GM23338 (cell line): Measurements from ENCODE around the gene OPRL1. TPM values are rescaled to one million over a fixed set of nuclear protein-coding genes. Genes with fewer than 3 reads are reported as not detected.
A peak's percentile ranks its signal among the peaks of the same experiment; 100 is the strongest.
"Not testable (repeated sequence)": the region's sequence is repeated elsewhere in the genome, so short reads cannot be mapped to it uniquely, and the experiment has no call there.

Experiments used
- ATAC-seq: fragments of 200-7000 bp; cut with Tn5 transposase; 3 replicates; pipeline ENCODE4 v1.9.1; 2020
- DNase-seq: peaks from one replicate; pipeline ENCODE4 v3.0.0-alpha.2; 2015; ENCODE audit warnings: low spot score
- H2AFZ ChIP-seq: fragments of 200-600 bp; sonication (generic); 2 replicates; pipeline ENCODE4 v1.8.0; 2016; ENCODE audit warnings: antibody characterized with exemption, mild to moderate bottlenecking, moderate library complexity
- H3F3A ChIP-seq: fragments of 200-600 bp; sonication (generic); replicated peaks from 2 replicates; pipeline ENCODE4 v1.8.0; 2017; ENCODE audit warnings: antibody characterized with exemption, mixed run types, low read depth
- H3K27ac ChIP-seq: fragments of 200-600 bp; sonication (generic); 2 replicates; pipeline ENCODE4 v1.6.1; 2016; ENCODE audit warnings: low read depth
- H3K27me3 ChIP-seq: fragments of 200-600 bp; sonication (generic); 2 replicates; pipeline ENCODE4 v1.8.0; 2016; ENCODE audit warnings: mild to moderate bottlenecking, mixed run types, moderate library complexity; ENCODE audit not compliant: insufficient read depth
- H3K36me3 ChIP-seq: fragments of 200-600 bp; sonication (generic); 2 replicates; pipeline ENCODE4 v1.8.0; 2016; ENCODE audit warnings: mild to moderate bottlenecking; ENCODE audit not compliant: insufficient read depth
- H3K4me1 ChIP-seq: fragments of 200-600 bp; sonication (generic); 2 replicates; pipeline ENCODE4 v1.8.0; 2016; ENCODE audit warnings: mild to moderate bottlenecking, moderate library complexity; ENCODE audit not compliant: insufficient read depth
- H3K4me2 ChIP-seq: fragments of 200-600 bp; sonication (generic); 2 replicates; pipeline ENCODE4 v1.7.1; 2017; ENCODE audit warnings: mixed run types
- H3K4me3 ChIP-seq: fragments of 200-600 bp; sonication (generic); 2 replicates; pipeline ENCODE4 v1.6.1; 2016; ENCODE audit warnings: mixed run types
- H3K79me2 ChIP-seq: fragments of 200-600 bp; sonication (generic); replicated peaks from 2 replicates; pipeline ENCODE4 v1.8.0; 2017; ENCODE audit warnings: mild to moderate bottlenecking; ENCODE audit not compliant: insufficient read depth
- H3K9me2 ChIP-seq: fragments of 200-600 bp; sonication (generic); 2 replicates; pipeline ENCODE4 v1.8.0; 2017; ENCODE audit not compliant: insufficient read depth
- H4K20me1 ChIP-seq: fragments of 200-600 bp; sonication (generic); replicated peaks from 2 replicates; pipeline ENCODE4 v1.8.0; 2017; ENCODE audit warnings: mild to moderate bottlenecking; ENCODE audit not compliant: insufficient read depth
- H3K27ac Mint-ChIP-seq: 2 replicates; pipeline ENCODE4 v1.8.0; 2020; ENCODE audit warnings: inconsistent platforms, mild to moderate bottlenecking, moderate library complexity, mixed read lengths
- H3K27me3 Mint-ChIP-seq: 3 replicates; pipeline ENCODE4 v1.8.0; 2022; ENCODE audit warnings: low read depth, mild to moderate bottlenecking, moderate library complexity, mixed read lengths, inconsistent platforms; ENCODE audit not compliant: insufficient read depth, poor library complexity
- H3K36me3 Mint-ChIP-seq: 3 replicates; pipeline ENCODE4 v1.8.0; 2021; ENCODE audit warnings: low read depth, mild to moderate bottlenecking, inconsistent platforms, moderate library complexity, mixed read lengths
- H3K4me1 Mint-ChIP-seq: 3 replicates; pipeline ENCODE4 v1.8.0; 2020; ENCODE audit warnings: mild to moderate bottlenecking, inconsistent platforms, mixed read lengths
- H3K4me3 Mint-ChIP-seq: 3 replicates; pipeline ENCODE4 v1.8.0; 2021; ENCODE audit warnings: moderate library complexity, mild to moderate bottlenecking, inconsistent platforms, mixed read lengths
- H3K9me3 Mint-ChIP-seq: 3 replicates; pipeline ENCODE4 v1.8.0; 2020; ENCODE audit warnings: moderate library complexity, mild to moderate bottlenecking, inconsistent platforms, mixed read lengths
- CTCF ChIP-seq, 2 experiments: fragments of 200-600 bp in 1 of 2; sonication (generic) in 1 of 2; conservative IDR thresholded peaks; 2 replicates each; pipeline versions ENCODE4 v1.5.1 to v1.6.1; 2016 to 2017; ENCODE audit warnings: antibody characterized with exemption in 2 of 2, low read depth in 2 of 2, mild to moderate bottlenecking in 2 of 2, moderate library complexity in 1 of 2
- EZH2 ChIP-seq: fragments of 200-600 bp; sonication (generic); IDR thresholded peaks from one replicate; pipeline ENCODE4 v1.8.0; 2017; ENCODE audit warnings: antibody characterized with exemption, mild to moderate bottlenecking, low read depth; ENCODE audit not compliant: unreplicated experiment
- EZH2phosphoT487 ChIP-seq: fragments of 200-600 bp; sonication (generic); IDR thresholded peaks from one replicate; pipeline ENCODE4 v1.8.1; 2018; ENCODE audit warnings: antibody characterized with exemption; ENCODE audit not compliant: unreplicated experiment
- JUNB ChIP-seq: IDR thresholded peaks from one replicate; pipeline ENCODE4 v1.6.1; 2016; ENCODE audit warnings: antibody characterized with exemption; ENCODE audit not compliant: unreplicated experiment
- NANOG ChIP-seq: IDR thresholded peaks from 2 replicates; pipeline ENCODE4 v1.6.1; 2016; ENCODE audit warnings: antibody characterized with exemption, borderline replicate concordance
- POLR2AphosphoS5 ChIP-seq: IDR thresholded peaks from 2 replicates; pipeline ENCODE4 v1.6.1; 2016; ENCODE audit warnings: antibody characterized with exemption, low read depth
- ZNF114 ChIP-seq: fragments of 250-450 bp; sonication (Bioruptor Pico); IDR thresholded peaks from 2 replicates; pipeline ENCODE4 v1.5.0; 2020; ENCODE audit warnings: mild to moderate bottlenecking, moderate library complexity
- ZNF331 ChIP-seq: fragments of 250-450 bp; sonication (Bioruptor Pico); IDR thresholded peaks from 2 replicates; pipeline ENCODE4 v1.5.0; 2020; ENCODE audit warnings: low read depth, mild to moderate bottlenecking, moderate library complexity
- ZNF462 ChIP-seq: fragments of 250-450 bp; sonication (Bioruptor Pico); IDR thresholded peaks from 2 replicates; pipeline ENCODE4 v1.5.0; 2020; ENCODE audit warnings: mild to moderate bottlenecking, moderate library complexity
- polyA plus RNA-seq: library from polyadenylated mRNA; unstranded; fragments of >200 nt; fragmentation: Nextera tagmentation; extraction: Ambion mirVana; gene quantifications from 2 replicates; pipeline ENCODE4 v1.2.1, GENCODE V29; 2016
- total RNA-seq: library from RNA; depleted of rRNA; stranded (reverse); fragments of >200 nt; shearing (Covaris generic); gene quantifications from 2 replicates; pipeline ENCODE4 v1.2.3, GENCODE V29; 2014

OPRL1 gene
- total and polyA plus RNA-seq, 2 experiments from 2014 or later, result 0.27 to 1.1 TPM

GRCh38 chr20:64134744-64135143 lies 54.9 kb downstream of the OPRL1 start:
- not testable (repeated sequence) for H3K27ac ChIP-seq, H3K4me1 Mint-ChIP-seq, H3K36me3 ChIP-seq, H3K4me2 ChIP-seq, H3K4me3 ChIP-seq, H3K27ac Mint-ChIP-seq, H3K27me3 ChIP-seq, H3K9me3 Mint-ChIP-seq, H3F3A ChIP-seq, ATAC-seq, H3K27me3 Mint-ChIP-seq, H3K9me2 ChIP-seq, H3K4me3 Mint-ChIP-seq, H3K36me3 Mint-ChIP-seq, H2AFZ ChIP-seq, H3K79me2 ChIP-seq, H3K4me1 ChIP-seq, H4K20me1 ChIP-seq
- peak; percentile 60 for TF ChIP-seq JUNB
- DNase-seq, result peak; percentile 32

GRCh38 chr20:64136004-64136710 lies 56.3 kb downstream of the OPRL1 start:
- no peak overlapping the region for H2AFZ ChIP-seq
- TF ChIP-seq JUNB, result peak; percentile 62
- TF ChIP-seq EZH2, result no peak
- no peak for DNase-seq
- H3K4me1 ChIP-seq, result peaks cover 3% of the 10 kb centered on the region; the same call in 1 of the 2 replicates
- H3K27me3 Mint-ChIP-seq, result peaks cover 10% of the 10 kb centered on the region
- no peaks in the 10 kb centered on the region for H3F3A ChIP-seq
- no peak overlapping the region for H3K4me3 Mint-ChIP-seq
- H3K4me2 ChIP-seq, result no peak overlapping the region
- no peaks in the 10 kb centered on the region for H3K9me3 Mint-ChIP-seq
- no peaks in the 10 kb centered on the region for H3K9me2 ChIP-seq
- H4K20me1 ChIP-seq, result no peaks in the 10 kb centered on the region
- peak overlapping the region; percentile 3; the same call in 1 of the 2 replicates for H3K27ac Mint-ChIP-seq
- no peaks in the 10 kb centered on the region for H3K79me2 ChIP-seq
- no peak for ATAC-seq
- H3K4me3 ChIP-seq, result no peak overlapping the region
- no peaks in the 10 kb centered on the region for H3K36me3 Mint-ChIP-seq
- no peaks in the 10 kb centered on the region for H3K27me3 ChIP-seq
- H3K36me3 ChIP-seq, result no peaks in the 10 kb centered on the region
- peaks cover 13% of the 10 kb centered on the region for H3K4me1 Mint-ChIP-seq
- no peak overlapping the region for H3K27ac ChIP-seq

- H4K20me1 ChIP-seq, result no peaks in the 10 kb centered on the region
- H3F3A ChIP-seq, result no peaks in the 10 kb centered on the region
- DNase-seq (no peak), ATAC-seq (no peak)
- H3K4me2 ChIP-seq, result no peak overlapping the region
- no peaks in the 10 kb centered on the region for H3K9me2 ChIP-seq
- Mint-ChIP-seq H3K27me3 (peaks cover 15% of the 10 kb centered on the region), H3K27ac (no peak overlapping the region), H3K36me3 (no peaks in the 10 kb centered on the region), H3K4me1 (peaks cover 17% of the 10 kb centered on the region), H3K9me3 (no peaks in the 10 kb centered on the region), H3K4me3 (no peak overlapping the region)
- H3K4me3 ChIP-seq, result no peak overlapping the region
- no peak for TF ChIP-seq NANOG
- no peak for TF ChIP-seq ZNF462 (CRISPR knock-in tag)
- no peak for TF ChIP-seq JUNB
- no peak for TF ChIP-seq EZH2phosphoT487
- TF ChIP-seq ZNF331, result no peak
- TF ChIP-seq POLR2AphosphoS5, result no peak
- no peak for TF ChIP-seq ZNF114 (CRISPR knock-in tag)
- TF ChIP-seq CTCF (conservative IDR thresholded peaks at IDR 0.05; ENCODE audit: low read depth in 2 of 2), result no peak
- no peaks in the 10 kb centered on the region for H3K79me2 ChIP-seq
- H3K4me1 ChIP-seq, result peaks cover 3% of the 10 kb centered on the region; the same call in 1 of the 2 replicates
- no peak overlapping the region for H2AFZ ChIP-seq
- H3K36me3 ChIP-seq, result no peaks in the 10 kb centered on the region
- no peak overlapping the region for H3K27ac ChIP-seq
- H3K27me3 ChIP-seq, result no peaks in the 10 kb centered on the region
These were observed 57.7 kb downstream of the OPRL1 start for GRCh38 chr20:64137598-64138031.
